OCI-LY3 (cell line): Measurements from ENCODE around the gene TNNI3K.

Source experiments
- CTCF ChIP-seq: fragments of 200-600, 300-600 bp; sonication (generic); IDR thresholded peaks from 2 replicates; pipeline ENCODE4 v1.5.1; 2014; ENCODE audit warnings: antibody characterized with exemption, low read length, low read depth
- EZH2phosphoT487 ChIP-seq: fragments of 200-600 bp; shearing (Covaris generic); IDR thresholded peaks from 2 replicates; pipeline ENCODE4 v1.6.1; 2018; ENCODE audit warnings: antibody characterized with exemption, mixed run types, low read depth

GRCh38 chr1:74392186-74392585 is 157.0 kb downstream of the TNNI3K start:
- no peak for TF ChIP-seq CTCF
- no peak for TF ChIP-seq EZH2phosphoT487
